ENCODE results near the gene NR1I3.

The NR1I3 gene, protein sequence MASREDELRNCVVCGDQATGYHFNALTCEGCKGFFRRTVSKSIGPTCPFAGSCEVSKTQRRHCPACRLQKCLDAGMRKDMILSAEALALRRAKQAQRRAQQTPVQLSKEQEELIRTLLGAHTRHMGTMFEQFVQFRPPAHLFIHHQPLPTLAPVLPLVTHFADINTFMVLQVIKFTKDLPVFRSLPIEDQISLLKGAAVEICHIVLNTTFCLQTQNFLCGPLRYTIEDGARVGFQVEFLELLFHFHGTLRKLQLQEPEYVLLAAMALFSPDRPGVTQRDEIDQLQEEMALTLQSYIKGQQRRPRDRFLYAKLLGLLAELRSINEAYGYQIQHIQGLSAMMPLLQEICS

DNA sequence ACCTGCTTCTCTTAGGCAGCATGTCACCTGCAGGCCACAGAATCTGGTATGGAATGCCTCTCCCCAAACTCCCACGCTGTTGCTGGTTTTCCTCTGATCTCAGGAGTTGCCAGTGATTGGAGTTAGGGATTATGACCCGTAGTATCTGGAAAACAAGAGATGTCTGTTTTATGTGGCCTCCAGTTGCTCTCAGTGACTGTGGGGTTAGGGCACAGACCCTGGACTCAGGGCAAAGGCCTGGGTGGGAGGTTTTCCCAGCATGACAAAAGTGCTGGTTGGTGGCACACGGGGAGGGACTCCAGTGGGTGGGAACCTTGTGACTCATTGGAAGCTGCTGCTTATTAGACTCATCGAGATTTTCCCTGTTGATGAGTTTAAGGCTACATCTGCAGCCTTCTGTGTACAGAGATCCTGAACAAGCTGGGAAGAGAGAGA, at the start of gene NR1I3:
TSS of gene NR1I3 (minus strand) at position 165 of the 435 bp plus-strand sequence. CDS start 1,638 bp downstream, outside the sequence.
- TF ChIP-seq, protein P1, sequence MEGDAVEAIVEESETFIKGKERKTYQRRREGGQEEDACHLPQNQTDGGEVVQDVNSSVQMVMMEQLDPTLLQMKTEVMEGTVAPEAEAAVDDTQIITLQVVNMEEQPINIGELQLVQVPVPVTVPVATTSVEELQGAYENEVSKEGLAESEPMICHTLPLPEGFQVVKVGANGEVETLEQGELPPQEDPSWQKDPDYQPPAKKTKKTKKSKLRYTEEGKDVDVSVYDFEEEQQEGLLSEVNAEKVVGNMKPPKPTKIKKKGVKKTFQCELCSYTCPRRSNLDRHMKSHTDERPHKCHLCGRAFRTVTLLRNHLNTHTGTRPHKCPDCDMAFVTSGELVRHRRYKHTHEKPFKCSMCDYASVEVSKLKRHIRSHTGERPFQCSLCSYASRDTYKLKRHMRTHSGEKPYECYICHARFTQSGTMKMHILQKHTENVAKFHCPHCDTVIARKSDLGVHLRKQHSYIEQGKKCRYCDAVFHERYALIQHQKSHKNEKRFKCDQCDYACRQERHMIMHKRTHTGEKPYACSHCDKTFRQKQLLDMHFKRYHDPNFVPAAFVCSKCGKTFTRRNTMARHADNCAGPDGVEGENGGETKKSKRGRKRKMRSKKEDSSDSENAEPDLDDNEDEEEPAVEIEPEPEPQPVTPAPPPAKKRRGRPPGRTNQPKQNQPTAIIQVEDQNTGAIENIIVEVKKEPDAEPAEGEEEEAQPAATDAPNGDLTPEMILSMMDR (IDR thresholded peaks at IDR 0.05; ENCODE audit: extremely low read depth, missing control alignments), result no peak
- DNase-seq (ENCODE audit: low spot score), result no peak

DNA sequence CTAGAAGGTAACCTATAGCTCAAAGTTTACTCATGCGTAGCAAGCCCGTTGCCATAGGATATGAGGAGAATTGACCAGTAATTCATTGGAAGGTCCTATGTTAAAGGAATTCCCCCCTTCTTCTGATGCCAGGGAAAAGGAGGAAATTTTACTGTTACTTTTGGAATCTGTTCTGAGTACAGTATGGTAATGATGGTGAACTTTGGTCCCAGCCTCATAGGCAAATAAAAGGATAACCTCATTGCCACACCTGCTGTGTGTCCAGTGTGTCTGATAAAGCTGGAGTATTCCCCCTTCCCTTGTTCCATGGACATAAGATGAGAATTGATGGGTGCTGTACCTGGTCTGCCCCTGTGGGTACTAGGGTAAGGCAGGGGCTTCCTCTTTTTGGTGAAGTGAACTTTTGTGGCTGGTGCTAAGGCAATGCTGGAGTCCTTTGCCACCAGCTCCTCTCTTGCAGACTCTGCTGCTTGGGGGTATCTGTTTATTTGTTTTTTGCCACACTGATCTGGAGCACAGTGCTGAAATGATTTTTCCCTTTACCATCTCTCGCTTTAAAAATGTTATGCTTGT, 49.6 kb upstream of the NR1I3 start:
- TF ChIP-seq, protein P1 (IDR thresholded peaks at IDR 0.05; ENCODE audit: extremely low read depth, missing control alignments), result no peak
- no peak for DNase-seq (ENCODE audit: low spot score)

DNA sequence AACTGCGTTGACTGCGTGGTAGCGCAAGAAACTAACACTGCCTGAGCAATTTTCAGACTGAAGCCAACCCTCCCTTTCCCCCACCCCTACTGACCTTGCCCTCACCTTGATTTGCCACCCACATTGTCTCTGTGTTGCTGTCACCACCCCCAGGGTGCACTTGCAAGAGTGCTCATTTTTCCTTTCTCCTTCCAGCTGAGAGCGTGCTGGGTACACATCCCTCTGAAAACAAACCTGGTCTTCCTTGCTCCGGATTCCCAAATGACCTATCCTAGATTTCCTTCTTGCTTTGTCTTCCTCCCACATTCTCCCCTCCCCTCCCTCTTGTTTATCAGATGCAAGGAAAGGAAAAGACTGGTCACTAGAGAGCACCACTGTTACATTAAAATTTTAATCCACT, 47.5 kb upstream of the NR1I3 start:
- TF ChIP-seq, protein P1 (IDR thresholded peaks at IDR 0.05; ENCODE audit: extremely low read depth, missing control alignments), result no peak
- DNase-seq (ENCODE audit: low spot score), result no peak

DNA sequence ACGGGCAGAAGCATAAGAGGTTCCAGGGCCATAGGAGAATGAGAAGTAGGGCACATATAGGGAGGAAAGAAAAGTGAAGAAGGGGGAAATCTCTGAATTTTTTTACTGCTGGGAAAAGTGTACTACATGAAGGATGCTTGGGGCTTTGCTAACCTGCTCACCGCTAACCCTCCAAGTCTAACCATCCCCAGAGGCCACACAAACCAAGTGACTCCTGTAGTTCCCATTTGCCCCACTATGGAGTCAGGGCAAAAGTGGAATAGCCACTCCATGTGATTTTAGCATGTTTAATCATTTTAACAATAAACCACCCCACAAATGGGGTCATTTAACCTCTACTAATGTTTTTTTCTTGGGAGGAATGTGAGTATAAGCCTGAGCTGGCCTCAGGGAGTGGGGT, 47.1 kb upstream of the NR1I3 start:
- no peak for DNase-seq (ENCODE audit: low spot score)
- TF ChIP-seq, protein P1 (IDR thresholded peaks at IDR 0.05; ENCODE audit: extremely low read depth, missing control alignments), result no peak

DNA sequence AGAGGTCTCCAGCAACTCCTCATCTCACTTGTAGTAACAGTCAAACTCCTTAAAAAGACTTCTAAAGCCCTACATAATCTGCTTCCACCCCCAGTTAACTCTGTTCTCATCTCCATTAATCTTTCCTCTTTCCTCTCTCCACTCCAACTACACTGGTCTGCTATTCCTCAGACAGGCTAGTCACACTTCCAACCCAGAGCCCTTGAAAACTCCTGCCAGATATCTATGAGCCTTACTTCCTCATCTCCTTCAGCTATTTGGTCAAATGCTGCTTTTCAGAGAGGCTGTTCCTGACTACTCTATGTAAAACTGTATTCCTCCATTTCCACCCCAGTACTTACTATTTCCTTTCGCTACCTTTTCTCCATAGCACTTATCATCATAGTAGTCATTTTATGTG, 45.0 kb upstream of the NR1I3 start:
- TF ChIP-seq, protein P1 (IDR thresholded peaks at IDR 0.05; ENCODE audit: extremely low read depth, missing control alignments), result no peak
- DNase-seq (ENCODE audit: low spot score), result no peak

DNA sequence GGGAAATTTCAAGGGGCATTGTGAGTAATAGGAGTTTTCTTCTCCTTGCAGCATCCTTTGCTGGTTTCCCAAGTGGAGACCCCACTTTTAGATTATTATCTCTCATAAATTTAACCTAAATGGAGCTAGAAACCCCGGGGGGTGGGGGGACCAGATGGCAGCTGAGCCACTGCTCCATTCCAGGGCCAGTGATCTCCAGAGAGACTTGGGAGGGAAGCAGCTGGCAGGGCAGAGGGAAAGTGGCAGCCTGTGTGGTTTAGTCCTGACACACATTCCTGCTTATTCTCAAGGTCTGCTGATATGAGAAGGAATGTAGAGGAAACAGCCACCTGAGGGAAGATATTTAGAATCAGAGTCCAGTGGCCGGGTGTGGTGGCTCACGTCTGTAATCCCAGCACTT, 36.9 kb upstream of the NR1I3 start:
- TF ChIP-seq, protein P1 (IDR thresholded peaks at IDR 0.05; ENCODE audit: extremely low read depth, missing control alignments), result no peak
- no peak for DNase-seq (ENCODE audit: low spot score)

DNA sequence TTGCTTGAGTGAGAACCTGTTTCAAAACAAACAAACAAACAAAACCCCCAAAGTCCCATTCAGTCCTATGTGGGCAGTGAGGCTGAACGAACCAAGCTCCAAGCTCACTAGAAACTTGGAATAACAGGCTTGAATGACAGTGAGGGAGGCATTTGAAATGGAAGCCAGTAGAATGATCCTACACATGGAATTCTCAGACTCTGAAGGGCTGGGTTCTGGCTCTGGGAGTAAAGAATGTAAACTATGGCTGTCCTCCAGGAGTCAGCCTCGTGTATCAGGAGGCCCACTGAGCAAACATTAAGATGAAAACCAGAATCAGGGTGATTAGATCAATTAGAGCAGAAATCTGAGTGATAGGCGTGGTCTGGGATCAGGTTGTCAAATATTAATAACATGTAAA, 35.4 kb upstream of the NR1I3 start:
- no peak for DNase-seq (ENCODE audit: low spot score)
- TF ChIP-seq, protein P1 (IDR thresholded peaks at IDR 0.05; ENCODE audit: extremely low read depth, missing control alignments), result no peak
